ENCODE results near the gene MYH3. TPM values are rescaled to one million over a fixed set of nuclear protein-coding genes. Genes with fewer than 3 reads are reported as not detected.

Gene MYH3
- total and polyA plus RNA-seq, 10 of the 15 experiments (the other 5 are each of a cell fraction or from before 2014, with no cell fraction given): 0.14 to 1.4 (median 0.71) TPM

DNA sequence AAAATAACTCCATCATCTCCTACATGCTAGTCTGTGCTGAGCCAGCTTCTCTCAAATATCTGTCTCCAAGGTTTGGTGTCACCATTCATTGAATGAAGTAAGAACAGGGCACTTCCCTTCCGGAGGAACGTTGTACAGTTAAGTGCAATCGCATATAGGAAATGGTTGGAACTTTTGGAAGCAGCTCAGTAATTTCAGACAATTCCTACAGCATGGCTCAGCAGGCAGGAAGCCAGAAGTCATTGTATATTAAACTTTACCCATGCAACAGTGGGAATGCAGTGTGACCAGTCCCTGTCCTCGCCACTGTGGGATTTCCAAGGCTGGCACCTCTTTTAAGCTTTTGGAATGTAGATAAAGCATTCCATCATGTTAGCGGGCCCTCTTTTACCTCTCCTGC is 56.5 kb downstream of the MYH3 start:
- in situ Hi-C loops (cut with MboI) (no loop called here), intact Hi-C loops (cut with micrococcal nuclease; ENCODE audit: unreplicated experiment) (no loop called here)
- H3K27ac ChIP-seq (ENCODE audit: control insufficient read depth, insufficient read depth): no peak overlapping the region
- no peaks in the 10 kb centered on the region for H3K9me3 ChIP-seq (replicated peaks; ENCODE audit: control insufficient read depth, insufficient read depth, low read length)
- no peak overlapping the region for H3K9ac ChIP-seq (ENCODE audit: control insufficient read depth, insufficient read depth, low read length)
- H3K4me3 ChIP-seq: no peak overlapping the region
- DNase-seq (ENCODE audit: low read depth, low spot score) (no peak), FAIRE-seq (no peak), ATAC-seq (no peak)
- H3K4me2 ChIP-seq (ENCODE audit: control insufficient read depth, insufficient read depth): no peak overlapping the region
- POLR2A ChIA-PET: no interaction called here
- TF ChIP-seq, protein P1, sequence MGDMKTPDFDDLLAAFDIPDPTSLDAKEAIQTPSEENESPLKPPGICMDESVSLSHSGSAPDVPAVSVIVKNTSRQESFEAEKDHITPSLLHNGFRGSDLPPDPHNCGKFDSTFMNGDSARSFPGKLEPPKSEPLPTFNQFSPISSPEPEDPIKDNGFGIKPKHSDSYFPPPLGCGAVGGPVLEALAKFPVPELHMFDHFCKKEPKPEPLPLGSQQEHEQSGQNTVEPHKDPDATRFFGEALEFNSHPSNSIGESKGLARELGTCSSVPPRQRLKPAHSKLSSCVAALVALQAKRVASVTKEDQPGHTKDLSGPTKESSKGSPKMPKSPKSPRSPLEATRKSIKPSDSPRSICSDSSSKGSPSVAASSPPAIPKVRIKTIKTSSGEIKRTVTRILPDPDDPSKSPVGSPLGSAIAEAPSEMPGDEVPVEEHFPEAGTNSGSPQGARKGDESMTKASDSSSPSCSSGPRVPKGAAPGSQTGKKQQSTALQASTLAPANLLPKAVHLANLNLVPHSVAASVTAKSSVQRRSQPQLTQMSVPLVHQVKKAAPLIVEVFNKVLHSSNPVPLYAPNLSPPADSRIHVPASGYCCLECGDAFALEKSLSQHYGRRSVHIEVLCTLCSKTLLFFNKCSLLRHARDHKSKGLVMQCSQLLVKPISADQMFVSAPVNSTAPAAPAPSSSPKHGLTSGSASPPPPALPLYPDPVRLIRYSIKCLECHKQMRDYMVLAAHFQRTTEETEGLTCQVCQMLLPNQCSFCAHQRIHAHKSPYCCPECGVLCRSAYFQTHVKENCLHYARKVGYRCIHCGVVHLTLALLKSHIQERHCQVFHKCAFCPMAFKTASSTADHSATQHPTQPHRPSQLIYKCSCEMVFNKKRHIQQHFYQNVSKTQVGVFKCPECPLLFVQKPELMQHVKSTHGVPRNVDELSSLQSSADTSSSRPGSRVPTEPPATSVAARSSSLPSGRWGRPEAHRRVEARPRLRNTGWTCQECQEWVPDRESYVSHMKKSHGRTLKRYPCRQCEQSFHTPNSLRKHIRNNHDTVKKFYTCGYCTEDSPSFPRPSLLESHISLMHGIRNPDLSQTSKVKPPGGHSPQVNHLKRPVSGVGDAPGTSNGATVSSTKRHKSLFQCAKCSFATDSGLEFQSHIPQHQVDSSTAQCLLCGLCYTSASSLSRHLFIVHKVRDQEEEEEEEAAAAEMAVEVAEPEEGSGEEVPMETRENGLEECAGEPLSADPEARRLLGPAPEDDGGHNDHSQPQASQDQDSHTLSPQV (IDR thresholded peaks at IDR 0.05): no peak
- TF ChIP-seq, protein P2, sequence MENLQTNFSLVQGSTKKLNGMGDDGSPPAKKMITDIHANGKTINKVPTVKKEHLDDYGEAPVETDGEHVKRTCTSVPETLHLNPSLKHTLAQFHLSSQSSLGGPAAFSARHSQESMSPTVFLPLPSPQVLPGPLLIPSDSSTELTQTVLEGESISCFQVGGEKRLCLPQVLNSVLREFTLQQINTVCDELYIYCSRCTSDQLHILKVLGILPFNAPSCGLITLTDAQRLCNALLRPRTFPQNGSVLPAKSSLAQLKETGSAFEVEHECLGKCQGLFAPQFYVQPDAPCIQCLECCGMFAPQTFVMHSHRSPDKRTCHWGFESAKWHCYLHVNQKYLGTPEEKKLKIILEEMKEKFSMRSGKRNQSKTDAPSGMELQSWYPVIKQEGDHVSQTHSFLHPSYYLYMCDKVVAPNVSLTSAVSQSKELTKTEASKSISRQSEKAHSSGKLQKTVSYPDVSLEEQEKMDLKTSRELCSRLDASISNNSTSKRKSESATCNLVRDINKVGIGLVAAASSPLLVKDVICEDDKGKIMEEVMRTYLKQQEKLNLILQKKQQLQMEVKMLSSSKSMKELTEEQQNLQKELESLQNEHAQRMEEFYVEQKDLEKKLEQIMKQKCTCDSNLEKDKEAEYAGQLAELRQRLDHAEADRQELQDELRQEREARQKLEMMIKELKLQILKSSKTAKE (IDR thresholded peaks at IDR 0.05; ENCODE audit: low read depth, poor library complexity, severe bottlenecking): no peak
- TF ChIP-seq SRF (IDR thresholded peaks at IDR 0.05; ENCODE audit: low read depth in 2 of 2, low read length in 2 of 2) (no peak), NBN (IDR thresholded peaks at IDR 0.05) (no peak), EED (IDR thresholded peaks at IDR 0.05; ENCODE audit: low read depth) (no peak), PML (IDR thresholded peaks at IDR 0.05; ENCODE audit: low read length) (no peak), RAD21 (IDR thresholded peaks at IDR 0.05; ENCODE audit: insufficient read depth, low read depth, low read length) (no peak), YBX1 (IDR thresholded peaks at IDR 0.05) (no peak), GABPA (IDR thresholded peaks at IDR 0.05; ENCODE audit: low read depth) (no peak), IKZF2 (IDR thresholded peaks at IDR 0.05) (no peak), CBX3 (IDR thresholded peaks at IDR 0.05; ENCODE audit: borderline replicate concordance, low read depth) (no peak)
- TF ChIP-seq, protein P3, sequence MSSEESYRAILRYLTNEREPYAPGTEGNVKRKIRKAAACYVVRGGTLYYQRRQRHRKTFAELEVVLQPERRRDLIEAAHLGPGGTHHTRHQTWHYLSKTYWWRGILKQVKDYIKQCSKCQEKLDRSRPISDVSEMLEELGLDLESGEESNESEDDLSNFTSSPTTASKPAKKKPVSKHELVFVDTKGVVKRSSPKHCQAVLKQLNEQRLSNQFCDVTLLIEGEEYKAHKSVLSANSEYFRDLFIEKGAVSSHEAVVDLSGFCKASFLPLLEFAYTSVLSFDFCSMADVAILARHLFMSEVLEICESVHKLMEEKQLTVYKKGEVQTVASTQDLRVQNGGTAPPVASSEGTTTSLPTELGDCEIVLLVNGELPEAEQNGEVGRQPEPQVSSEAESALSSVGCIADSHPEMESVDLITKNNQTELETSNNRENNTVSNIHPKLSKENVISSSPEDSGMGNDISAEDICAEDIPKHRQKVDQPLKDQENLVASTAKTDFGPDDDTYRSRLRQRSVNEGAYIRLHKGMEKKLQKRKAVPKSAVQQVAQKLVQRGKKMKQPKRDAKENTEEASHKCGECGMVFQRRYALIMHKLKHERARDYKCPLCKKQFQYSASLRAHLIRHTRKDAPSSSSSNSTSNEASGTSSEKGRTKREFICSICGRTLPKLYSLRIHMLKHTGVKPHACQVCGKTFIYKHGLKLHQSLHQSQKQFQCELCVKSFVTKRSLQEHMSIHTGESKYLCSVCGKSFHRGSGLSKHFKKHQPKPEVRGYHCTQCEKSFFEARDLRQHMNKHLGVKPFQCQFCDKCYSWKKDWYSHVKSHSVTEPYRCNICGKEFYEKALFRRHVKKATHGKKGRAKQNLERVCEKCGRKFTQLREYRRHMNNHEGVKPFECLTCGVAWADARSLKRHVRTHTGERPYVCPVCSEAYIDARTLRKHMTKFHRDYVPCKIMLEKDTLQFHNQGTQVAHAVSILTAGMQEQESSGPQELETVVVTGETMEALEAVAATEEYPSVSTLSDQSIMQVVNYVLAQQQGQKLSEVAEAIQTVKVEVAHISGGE (CRISPR knock-in tag; IDR thresholded peaks at IDR 0.05): no peak
- TF ChIP-seq, protein P4, sequence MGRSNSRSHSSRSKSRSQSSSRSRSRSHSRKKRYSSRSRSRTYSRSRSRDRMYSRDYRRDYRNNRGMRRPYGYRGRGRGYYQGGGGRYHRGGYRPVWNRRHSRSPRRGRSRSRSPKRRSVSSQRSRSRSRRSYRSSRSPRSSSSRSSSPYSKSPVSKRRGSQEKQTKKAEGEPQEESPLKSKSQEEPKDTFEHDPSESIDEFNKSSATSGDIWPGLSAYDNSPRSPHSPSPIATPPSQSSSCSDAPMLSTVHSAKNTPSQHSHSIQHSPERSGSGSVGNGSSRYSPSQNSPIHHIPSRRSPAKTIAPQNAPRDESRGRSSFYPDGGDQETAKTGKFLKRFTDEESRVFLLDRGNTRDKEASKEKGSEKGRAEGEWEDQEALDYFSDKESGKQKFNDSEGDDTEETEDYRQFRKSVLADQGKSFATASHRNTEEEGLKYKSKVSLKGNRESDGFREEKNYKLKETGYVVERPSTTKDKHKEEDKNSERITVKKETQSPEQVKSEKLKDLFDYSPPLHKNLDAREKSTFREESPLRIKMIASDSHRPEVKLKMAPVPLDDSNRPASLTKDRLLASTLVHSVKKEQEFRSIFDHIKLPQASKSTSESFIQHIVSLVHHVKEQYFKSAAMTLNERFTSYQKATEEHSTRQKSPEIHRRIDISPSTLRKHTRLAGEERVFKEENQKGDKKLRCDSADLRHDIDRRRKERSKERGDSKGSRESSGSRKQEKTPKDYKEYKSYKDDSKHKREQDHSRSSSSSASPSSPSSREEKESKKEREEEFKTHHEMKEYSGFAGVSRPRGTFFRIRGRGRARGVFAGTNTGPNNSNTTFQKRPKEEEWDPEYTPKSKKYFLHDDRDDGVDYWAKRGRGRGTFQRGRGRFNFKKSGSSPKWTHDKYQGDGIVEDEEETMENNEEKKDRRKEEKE (IDR thresholded peaks at IDR 0.05): no peak
- H4K20me1 ChIP-seq (ENCODE audit: control insufficient read depth, insufficient read depth): no peaks in the 10 kb centered on the region
- RAD21 ChIA-PET (ENCODE audit: unreplicated experiment): no interaction called here
- WGBS (ENCODE audit: insufficient coverage, insufficient replicate concordance, low lambda C conversion rate, missing lambda C conversion rate): 18% methylated on average over 5 of the region's 5 CpGs
- no peaks in the 10 kb centered on the region for H3K79me2 ChIP-seq (ENCODE audit: control insufficient read depth, insufficient read depth, low read length)
- H3K27me3 ChIP-seq (replicated peaks in 1 of 2; ENCODE audit: control insufficient read depth in 2 of 2, insufficient read depth in 2 of 2, low read length in 1 of 2): 0 out of 4 replicates have a peak, but pooled peaks cover 0 to 3% of the 10 kb centered on the region in 2 experiments
- SMC1A ChIA-PET (ENCODE audit: uncharacterized antibody, unreplicated experiment): no interaction called here
- CTCF ChIA-PET: interaction anchor here (1.1 to 1.8 kb wide), 3 partner anchors 13 to 18 kb away, joined by 3 to 5 read pairs (median 4); no protein-coding TSS in a partner anchor
- no peaks in the 10 kb centered on the region for H3K36me3 ChIP-seq (ENCODE audit: control insufficient read depth in 2 of 2, insufficient read depth in 2 of 2, low read length in 1 of 2)
- no peak overlapping the region for H2AFZ ChIP-seq (ENCODE audit: control insufficient read depth, low read depth, low read length)
- BruUV-seq (replicated peaks): no TSS peak
- H3K4me1 ChIP-seq (ENCODE audit: control insufficient read depth, insufficient read depth, low read length): no peaks in the 10 kb centered on the region

Data from GM12878 (cell line).